Measurements from ENCODE around the gene PPCDC. TPM values are rescaled to one million over a fixed set of nuclear protein-coding genes. Genes with fewer than 3 reads are reported as not detected.

Gene PPCDC
- total RNA-seq, 1 experiment from 2014 or later: 18.0 TPM

DNA sequence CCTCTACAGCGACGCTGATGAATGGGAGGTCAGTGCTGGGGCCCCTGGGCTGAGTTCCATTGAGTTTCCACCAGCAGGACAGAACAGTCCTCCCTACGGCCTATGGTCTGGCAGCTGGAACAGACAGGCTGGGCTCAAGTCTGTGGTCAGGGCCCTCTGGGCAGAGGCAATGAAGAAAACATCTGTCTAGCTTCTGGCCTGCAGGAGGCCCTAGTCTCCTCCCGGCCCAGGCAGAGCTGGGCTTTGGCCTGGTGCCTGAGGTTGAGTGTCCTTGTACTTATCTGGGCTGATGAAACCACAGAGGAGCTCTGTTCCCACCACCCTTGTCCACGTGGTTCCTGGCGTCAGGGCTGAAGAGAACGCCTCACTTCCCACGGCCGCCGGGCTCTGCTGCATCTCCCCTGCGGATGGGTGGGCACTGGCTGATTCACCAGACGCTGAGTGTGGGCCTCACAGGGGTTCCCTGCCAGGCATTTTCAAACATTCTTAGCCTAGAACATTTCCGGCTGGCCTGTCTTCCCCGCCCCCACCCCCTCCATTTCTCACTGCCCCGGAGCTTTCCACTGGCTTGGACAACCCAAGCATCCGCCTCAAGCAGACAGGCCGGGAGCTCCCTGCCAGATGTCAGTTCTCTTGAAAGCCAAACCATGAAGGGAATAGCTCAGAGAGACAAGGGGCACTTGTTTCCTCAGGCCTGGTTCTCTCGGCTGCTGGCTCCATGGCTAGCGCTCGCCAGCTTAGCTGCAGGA lies 20.3 kb downstream of the PPCDC start:
- Histone ChIP-seq H3K36me3 (ENCODE audit: control insufficient read depth in 1 of 2, insufficient read depth in 2 of 2, low read length in 2 of 2) (peaks cover under 1 to 23% of the 10 kb centered on the region in 2 experiments; a peak in 1 of 4 replicates), H3K9ac (ENCODE audit: low read length) (peak overlapping the region; percentile 21; the same call in 1 of the 2 replicates), H3K9me3 (ENCODE audit: control insufficient read depth in 1 of 2, insufficient read depth in 1 of 2, low read depth in 1 of 2, low read length in 2 of 2) (no peaks in the 10 kb centered on the region), H3K4me2 (ENCODE audit: low read length) (peak overlapping the region; percentile 47), H3K9me2 (ENCODE audit: insufficient read depth) (no peaks in the 10 kb centered on the region), H3K4me3 (replicated peaks in 1 of 2; ENCODE audit: low read depth in 1 of 2, low read length in 2 of 2) (no peak overlapping the region), H3K4me1 (ENCODE audit: control insufficient read depth in 1 of 2, insufficient read depth in 2 of 2, low read length in 2 of 2) (peaks cover 26 to 43% of the 10 kb centered on the region in 2 experiments; a peak in 3 of 4 replicates), H3K27ac (ENCODE audit: low read depth, low read length) (peak overlapping the region; percentile 28; the same call in 1 of the 2 replicates), H4K20me1 (ENCODE audit: insufficient read depth) (no peaks in the 10 kb centered on the region), H3K79me2 (ENCODE audit: insufficient read depth, low read length) (peaks cover 17% of the 10 kb centered on the region), H3K27me3 (ENCODE audit: insufficient read depth, low read length) (no peaks in the 10 kb centered on the region), H2AFZ (ENCODE audit: low read depth, low read length, poor library complexity, severe bottlenecking) (no peak overlapping the region)
- TF ChIP-seq RAD21 (IDR thresholded peaks at IDR 0.05; ENCODE audit: low read depth) (peak; percentile 45; the same call in 1 of the 2 replicates), EGR1 (IDR thresholded peaks at IDR 0.05; ENCODE audit: low read depth) (no peak), EZH2phosphoT487 (IDR thresholded peaks at IDR 0.05; ENCODE audit: borderline replicate concordance) (no peak), TCF7L2 (IDR thresholded peaks at IDR 0.05; ENCODE audit: borderline replicate concordance, extremely low read depth, insufficient read depth, insufficient read length) (no peak)
- BruUV-seq (replicated peaks): no TSS peak
- ChIA-PET CTCF (interaction anchor here (0.7 to 4.9 kb wide), 8 partner anchors 10 to 165 kb away, joined by 3 to 36 read pairs (median 3); partner anchors contain the start of gene C15orf39), POLR2A (interaction anchor here (0.6 to 3.0 kb wide), 5 partner anchors 10 to 172 kb away, joined by 4 to 24 read pairs (median 5); partner anchors contain the start of gene C15orf39), RAD21 (ENCODE audit: low non-redundant PET in 1 of 2, low total read pairs in 2 of 2, uncharacterized antibody in 2 of 2, unreplicated experiment in 2 of 2) (interaction anchor here (0.6 to 1.6 kb wide), 7 partner anchors 60 to 161 kb away, joined by 3 to 8 read pairs (median 5); no protein-coding TSS in a partner anchor)
- DNase-seq (ENCODE audit: low read depth, low spot score) (no peak), ATAC-seq (peak; percentile 19)
- intact Hi-C loops (cut with micrococcal nuclease): loop anchor here (1.0 kb wide), 1 partner anchor 161 kb away; no protein-coding TSS in a partner anchor

DNA sequence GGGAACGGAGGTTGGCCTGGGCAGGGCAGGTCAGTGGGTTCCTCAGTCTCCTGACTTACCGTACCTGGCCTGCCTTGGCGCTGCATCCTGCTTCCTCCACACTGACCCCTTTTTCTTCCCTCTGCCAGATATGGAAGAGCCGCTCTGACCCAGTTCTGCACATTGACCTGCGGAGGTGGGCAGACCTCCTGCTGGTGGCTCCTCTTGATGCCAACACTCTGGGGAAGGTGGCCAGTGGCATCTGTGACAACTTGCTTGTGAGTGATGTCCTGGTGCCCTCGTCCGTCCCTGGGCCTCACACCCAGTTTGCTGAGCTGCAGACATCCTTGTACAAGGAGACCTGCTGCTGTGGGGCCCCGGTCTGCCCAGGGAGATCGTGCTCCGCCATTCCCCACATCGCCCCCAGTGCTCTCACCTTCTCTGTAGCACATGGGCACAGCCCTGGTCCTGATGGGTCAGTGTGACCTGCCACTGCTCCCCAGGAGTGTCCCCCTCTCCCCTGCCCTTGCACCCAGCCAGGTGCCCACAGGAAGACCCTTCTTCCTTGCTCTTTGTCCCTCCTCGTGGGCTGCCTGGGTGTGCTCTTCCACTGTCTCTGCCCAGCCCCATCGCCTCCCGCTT lies 21.0 kb downstream of the PPCDC start:
- ChIA-PET POLR2A (interaction anchor here (2.5 to 3.0 kb wide), 2 partner anchors 156 to 160 kb away, joined by 12 to 24 read pairs; partner anchors contain the start of gene C15orf39), RAD21 (ENCODE audit: low non-redundant PET in 1 of 2, low total read pairs in 2 of 2, uncharacterized antibody in 2 of 2, unreplicated experiment in 2 of 2) (no interaction called here), CTCF (interaction anchor here (4.7 to 4.9 kb wide), 2 partner anchors 157 to 160 kb away, joined by 35 to 36 read pairs; partner anchors contain the start of gene C15orf39)
- intact Hi-C loops (cut with micrococcal nuclease): no loop called here
- Histone ChIP-seq H3K9me2 (ENCODE audit: insufficient read depth) (no peaks in the 10 kb centered on the region), H3K36me3 (ENCODE audit: control insufficient read depth in 1 of 2, insufficient read depth in 2 of 2, low read length in 2 of 2) (peaks cover 2 to 24% of the 10 kb centered on the region in 2 experiments; a peak in 1 of 4 replicates), H3K4me2 (ENCODE audit: low read length) (no peak overlapping the region), H3K4me3 (replicated peaks in 1 of 2; ENCODE audit: low read depth in 1 of 2, low read length in 2 of 2) (no peak overlapping the region), H3K9me3 (ENCODE audit: control insufficient read depth in 1 of 2, insufficient read depth in 1 of 2, low read depth in 1 of 2, low read length in 2 of 2) (no peaks in the 10 kb centered on the region), H3K9ac (ENCODE audit: low read length) (no peak overlapping the region), H3K79me2 (ENCODE audit: insufficient read depth, low read length) (peaks cover 12% of the 10 kb centered on the region), H4K20me1 (ENCODE audit: insufficient read depth) (no peaks in the 10 kb centered on the region), H3K27me3 (ENCODE audit: insufficient read depth, low read length) (no peaks in the 10 kb centered on the region), H2AFZ (ENCODE audit: low read depth, low read length, poor library complexity, severe bottlenecking) (no peak overlapping the region), H3K4me1 (ENCODE audit: control insufficient read depth in 1 of 2, insufficient read depth in 2 of 2, low read length in 2 of 2) (peaks cover 26 to 43% of the 10 kb centered on the region in 2 experiments; a peak in 3 of 4 replicates), H3K27ac (ENCODE audit: low read depth, low read length) (no peak overlapping the region)
- no TSS peak for BruUV-seq (replicated peaks)
- ATAC-seq (no peak), DNase-seq (ENCODE audit: low read depth, low spot score) (no peak)
- TF ChIP-seq, protein P1, sequence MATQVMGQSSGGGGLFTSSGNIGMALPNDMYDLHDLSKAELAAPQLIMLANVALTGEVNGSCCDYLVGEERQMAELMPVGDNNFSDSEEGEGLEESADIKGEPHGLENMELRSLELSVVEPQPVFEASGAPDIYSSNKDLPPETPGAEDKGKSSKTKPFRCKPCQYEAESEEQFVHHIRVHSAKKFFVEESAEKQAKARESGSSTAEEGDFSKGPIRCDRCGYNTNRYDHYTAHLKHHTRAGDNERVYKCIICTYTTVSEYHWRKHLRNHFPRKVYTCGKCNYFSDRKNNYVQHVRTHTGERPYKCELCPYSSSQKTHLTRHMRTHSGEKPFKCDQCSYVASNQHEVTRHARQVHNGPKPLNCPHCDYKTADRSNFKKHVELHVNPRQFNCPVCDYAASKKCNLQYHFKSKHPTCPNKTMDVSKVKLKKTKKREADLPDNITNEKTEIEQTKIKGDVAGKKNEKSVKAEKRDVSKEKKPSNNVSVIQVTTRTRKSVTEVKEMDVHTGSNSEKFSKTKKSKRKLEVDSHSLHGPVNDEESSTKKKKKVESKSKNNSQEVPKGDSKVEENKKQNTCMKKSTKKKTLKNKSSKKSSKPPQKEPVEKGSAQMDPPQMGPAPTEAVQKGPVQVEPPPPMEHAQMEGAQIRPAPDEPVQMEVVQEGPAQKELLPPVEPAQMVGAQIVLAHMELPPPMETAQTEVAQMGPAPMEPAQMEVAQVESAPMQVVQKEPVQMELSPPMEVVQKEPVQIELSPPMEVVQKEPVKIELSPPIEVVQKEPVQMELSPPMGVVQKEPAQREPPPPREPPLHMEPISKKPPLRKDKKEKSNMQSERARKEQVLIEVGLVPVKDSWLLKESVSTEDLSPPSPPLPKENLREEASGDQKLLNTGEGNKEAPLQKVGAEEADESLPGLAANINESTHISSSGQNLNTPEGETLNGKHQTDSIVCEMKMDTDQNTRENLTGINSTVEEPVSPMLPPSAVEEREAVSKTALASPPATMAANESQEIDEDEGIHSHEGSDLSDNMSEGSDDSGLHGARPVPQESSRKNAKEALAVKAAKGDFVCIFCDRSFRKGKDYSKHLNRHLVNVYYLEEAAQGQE (IDR thresholded peaks at IDR 0.05; ENCODE audit: low read depth): no peak
- TF ChIP-seq SP1 (IDR thresholded peaks at IDR 0.05; ENCODE audit: low read depth) (no peak), ZNF274 (IDR thresholded peaks at IDR 0.05; ENCODE audit: low read depth, low read length) (no peak), POLR2A (IDR thresholded peaks at IDR 0.05; ENCODE audit: borderline replicate concordance, extremely low read depth, insufficient read depth, insufficient read length) (no peak), SRF (IDR thresholded peaks at IDR 0.05; ENCODE audit: low read depth) (no peak), JUND (IDR thresholded peaks at IDR 0.05) (no peak)
- TF ChIP-seq, protein P2, sequence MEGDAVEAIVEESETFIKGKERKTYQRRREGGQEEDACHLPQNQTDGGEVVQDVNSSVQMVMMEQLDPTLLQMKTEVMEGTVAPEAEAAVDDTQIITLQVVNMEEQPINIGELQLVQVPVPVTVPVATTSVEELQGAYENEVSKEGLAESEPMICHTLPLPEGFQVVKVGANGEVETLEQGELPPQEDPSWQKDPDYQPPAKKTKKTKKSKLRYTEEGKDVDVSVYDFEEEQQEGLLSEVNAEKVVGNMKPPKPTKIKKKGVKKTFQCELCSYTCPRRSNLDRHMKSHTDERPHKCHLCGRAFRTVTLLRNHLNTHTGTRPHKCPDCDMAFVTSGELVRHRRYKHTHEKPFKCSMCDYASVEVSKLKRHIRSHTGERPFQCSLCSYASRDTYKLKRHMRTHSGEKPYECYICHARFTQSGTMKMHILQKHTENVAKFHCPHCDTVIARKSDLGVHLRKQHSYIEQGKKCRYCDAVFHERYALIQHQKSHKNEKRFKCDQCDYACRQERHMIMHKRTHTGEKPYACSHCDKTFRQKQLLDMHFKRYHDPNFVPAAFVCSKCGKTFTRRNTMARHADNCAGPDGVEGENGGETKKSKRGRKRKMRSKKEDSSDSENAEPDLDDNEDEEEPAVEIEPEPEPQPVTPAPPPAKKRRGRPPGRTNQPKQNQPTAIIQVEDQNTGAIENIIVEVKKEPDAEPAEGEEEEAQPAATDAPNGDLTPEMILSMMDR (IDR thresholded peaks at IDR 0.05 in 2 of 3, conservative IDR thresholded peaks at IDR 0.05 in 1 of 3; ENCODE audit: borderline replicate concordance in 1 of 3, insufficient read depth in 1 of 3, low read depth in 2 of 3, low read length in 2 of 3): no peak
- TF ChIP-seq, protein P3, sequence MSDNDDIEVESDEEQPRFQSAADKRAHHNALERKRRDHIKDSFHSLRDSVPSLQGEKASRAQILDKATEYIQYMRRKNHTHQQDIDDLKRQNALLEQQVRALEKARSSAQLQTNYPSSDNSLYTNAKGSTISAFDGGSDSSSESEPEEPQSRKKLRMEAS (IDR thresholded peaks at IDR 0.05): no peak
